Measurements from ENCODE around the gene FADS1.

DNA sequence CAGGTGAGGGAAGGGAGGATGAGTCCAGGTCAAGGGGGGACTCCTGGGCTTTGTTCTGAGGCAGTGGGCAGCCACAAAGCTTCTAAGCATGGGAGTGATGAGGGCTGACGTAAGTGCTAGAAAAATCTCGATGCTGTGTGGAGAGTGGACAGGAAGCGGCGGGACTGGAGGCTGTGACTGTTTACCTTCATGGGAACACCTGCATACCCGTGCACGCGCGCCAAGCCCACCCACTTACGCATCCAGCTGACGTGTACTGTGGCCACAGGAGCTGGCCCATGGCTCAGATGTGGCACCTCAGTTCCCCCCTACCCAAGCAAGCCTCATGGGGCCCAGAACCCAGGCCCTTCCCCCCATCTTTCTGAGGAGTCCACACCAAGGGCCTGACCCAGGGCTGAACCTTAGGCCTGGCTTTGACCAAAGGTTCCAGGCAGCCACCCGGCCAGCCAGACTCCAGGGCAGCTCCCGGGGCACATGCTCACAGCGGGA is 50.4 kb downstream of the FADS1 start:
- TF ChIP-seq, protein P1, sequence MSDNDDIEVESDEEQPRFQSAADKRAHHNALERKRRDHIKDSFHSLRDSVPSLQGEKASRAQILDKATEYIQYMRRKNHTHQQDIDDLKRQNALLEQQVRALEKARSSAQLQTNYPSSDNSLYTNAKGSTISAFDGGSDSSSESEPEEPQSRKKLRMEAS (IDR thresholded peaks at IDR 0.05; ENCODE audit: low read depth, low read length), result no peak
- TF ChIP-seq, protein P2, sequence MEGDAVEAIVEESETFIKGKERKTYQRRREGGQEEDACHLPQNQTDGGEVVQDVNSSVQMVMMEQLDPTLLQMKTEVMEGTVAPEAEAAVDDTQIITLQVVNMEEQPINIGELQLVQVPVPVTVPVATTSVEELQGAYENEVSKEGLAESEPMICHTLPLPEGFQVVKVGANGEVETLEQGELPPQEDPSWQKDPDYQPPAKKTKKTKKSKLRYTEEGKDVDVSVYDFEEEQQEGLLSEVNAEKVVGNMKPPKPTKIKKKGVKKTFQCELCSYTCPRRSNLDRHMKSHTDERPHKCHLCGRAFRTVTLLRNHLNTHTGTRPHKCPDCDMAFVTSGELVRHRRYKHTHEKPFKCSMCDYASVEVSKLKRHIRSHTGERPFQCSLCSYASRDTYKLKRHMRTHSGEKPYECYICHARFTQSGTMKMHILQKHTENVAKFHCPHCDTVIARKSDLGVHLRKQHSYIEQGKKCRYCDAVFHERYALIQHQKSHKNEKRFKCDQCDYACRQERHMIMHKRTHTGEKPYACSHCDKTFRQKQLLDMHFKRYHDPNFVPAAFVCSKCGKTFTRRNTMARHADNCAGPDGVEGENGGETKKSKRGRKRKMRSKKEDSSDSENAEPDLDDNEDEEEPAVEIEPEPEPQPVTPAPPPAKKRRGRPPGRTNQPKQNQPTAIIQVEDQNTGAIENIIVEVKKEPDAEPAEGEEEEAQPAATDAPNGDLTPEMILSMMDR (IDR thresholded peaks at IDR 0.05; ENCODE audit: low read depth, low read length), result no peak
- no peak for TF ChIP-seq POLR2A (IDR thresholded peaks at IDR 0.05; ENCODE audit: extremely low read depth, insufficient read length)
